Dendritic cell treated with granulocyte-macrophage colony-stimulating factor and Interleukin-4, amounts not matched to agents 40 ng/mL and 50 ng/mL, for 4 days (primary cell): ENCODE measurements around the gene GALNT17.
"Not testable (repeated sequence)": the region's sequence is repeated elsewhere in the genome, so short reads cannot be mapped to it uniquely, and the experiment has no call there.

Experiments used
- H3K27ac Mint-ChIP-seq: one replicate; pipeline ENCODE4 v1.8.0; 2022; ENCODE audit warnings: mild to moderate bottlenecking, mixed read lengths
- H3K27me3 Mint-ChIP-seq: one replicate; pipeline ENCODE4 v1.8.0; 2022; ENCODE audit warnings: mild to moderate bottlenecking, mixed read lengths
- H3K36me3 Mint-ChIP-seq: one replicate; pipeline ENCODE4 v1.8.0; 2022; ENCODE audit warnings: low read depth, mixed read lengths
- H3K4me1 Mint-ChIP-seq: one replicate; pipeline ENCODE4 v1.8.0; 2022; ENCODE audit warnings: low read depth, mixed read lengths
- H3K4me3 Mint-ChIP-seq: one replicate; pipeline ENCODE4 v1.8.0; 2022; ENCODE audit warnings: mild to moderate bottlenecking, moderate library complexity, mixed read lengths
- H3K9me3 Mint-ChIP-seq: one replicate; pipeline ENCODE4 v1.8.0; 2022; ENCODE audit warnings: mixed read lengths
- intact Hi-C: fragments of 100-400 bp; cut with micrococcal nuclease; formaldehyde crosslinking; loops from one replicate; pipeline ENCODE4 v1.15.0; 2022

GALNT17 gene

DNA sequence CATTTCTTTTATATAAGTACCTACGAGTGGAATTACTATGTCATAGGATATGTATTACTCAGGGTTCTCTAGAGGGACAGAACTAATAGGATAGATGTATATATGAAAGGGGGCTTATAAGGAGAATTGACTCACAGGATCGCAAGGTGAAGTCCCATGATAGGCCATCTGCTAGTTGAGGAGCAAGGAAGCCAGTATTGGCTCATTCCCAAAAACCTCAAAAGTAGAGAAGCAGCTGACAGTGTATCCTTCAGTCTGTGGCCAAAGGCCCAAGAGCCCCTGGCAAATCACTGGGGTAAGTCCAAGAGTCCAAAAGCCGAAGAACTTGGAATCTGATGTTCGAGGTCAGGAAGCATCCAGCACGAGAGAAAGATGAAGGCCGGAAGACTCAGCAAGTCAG, 59.8 kb downstream of the GALNT17 start:
- no peaks in the 10 kb centered on the region for H3K27me3 Mint-ChIP-seq
- intact Hi-C loops = no loop called here
- H3K9me3 Mint-ChIP-seq = peaks cover 66% of the 10 kb centered on the region
- no peak overlapping the region for H3K27ac Mint-ChIP-seq
- no peak overlapping the region for H3K4me3 Mint-ChIP-seq
- H3K36me3 Mint-ChIP-seq = no peaks in the 10 kb centered on the region
- H3K4me1 Mint-ChIP-seq = no peaks in the 10 kb centered on the region

DNA sequence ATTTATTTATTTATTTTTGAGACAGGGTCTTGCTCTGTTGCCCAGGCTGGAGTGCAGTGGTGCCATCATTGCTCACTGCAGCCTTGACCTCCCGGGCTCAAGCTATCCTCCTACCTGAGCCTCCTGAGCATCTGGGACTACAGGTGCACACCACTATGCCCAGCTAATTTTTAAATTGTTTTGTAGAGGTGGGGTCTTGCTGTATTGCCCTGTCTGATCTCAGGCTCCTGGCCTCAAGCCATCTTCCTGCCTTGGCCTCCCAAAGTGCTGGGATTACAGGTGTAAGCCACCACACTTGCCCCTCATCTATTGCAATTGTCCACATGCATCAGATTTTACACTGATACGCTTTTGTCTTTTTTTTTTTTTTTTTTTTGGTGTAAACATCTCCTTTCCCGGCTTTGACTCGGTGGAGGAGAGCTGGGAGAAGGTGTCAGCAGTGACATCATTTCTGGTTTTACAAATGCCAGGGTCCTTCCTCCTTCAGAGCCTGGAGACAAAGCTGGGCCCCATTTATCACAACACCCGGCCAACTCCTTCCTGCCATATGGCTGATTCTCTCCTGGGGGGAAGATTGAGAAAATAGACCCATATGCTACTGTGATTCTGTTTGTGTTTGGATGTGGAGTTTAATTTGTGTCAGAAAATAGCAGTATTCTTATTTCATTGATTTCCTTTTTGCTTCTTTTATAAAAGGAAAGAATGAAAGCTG, 61.3 kb downstream of the GALNT17 start:
- intact Hi-C loops = no loop called here
- no peaks in the 10 kb centered on the region for H3K36me3 Mint-ChIP-seq
- no peaks in the 10 kb centered on the region for H3K4me1 Mint-ChIP-seq
- no peaks in the 10 kb centered on the region for H3K27me3 Mint-ChIP-seq
- H3K27ac Mint-ChIP-seq = no peak overlapping the region
- no peak overlapping the region for H3K4me3 Mint-ChIP-seq
- H3K9me3 Mint-ChIP-seq = peaks cover 61% of the 10 kb centered on the region

GRCh38 chr7:71198391-71198790, 66.4 kb downstream of the GALNT17 start:
- peaks cover 31% of the 10 kb centered on the region for H3K9me3 Mint-ChIP-seq
- no peak overlapping the region for H3K27ac Mint-ChIP-seq
- H3K4me3 Mint-ChIP-seq = no peak overlapping the region
- no peaks in the 10 kb centered on the region for H3K27me3 Mint-ChIP-seq
- no peaks in the 10 kb centered on the region for H3K36me3 Mint-ChIP-seq
- intact Hi-C loops = no loop called here
- H3K4me1 Mint-ChIP-seq = no peaks in the 10 kb centered on the region

DNA sequence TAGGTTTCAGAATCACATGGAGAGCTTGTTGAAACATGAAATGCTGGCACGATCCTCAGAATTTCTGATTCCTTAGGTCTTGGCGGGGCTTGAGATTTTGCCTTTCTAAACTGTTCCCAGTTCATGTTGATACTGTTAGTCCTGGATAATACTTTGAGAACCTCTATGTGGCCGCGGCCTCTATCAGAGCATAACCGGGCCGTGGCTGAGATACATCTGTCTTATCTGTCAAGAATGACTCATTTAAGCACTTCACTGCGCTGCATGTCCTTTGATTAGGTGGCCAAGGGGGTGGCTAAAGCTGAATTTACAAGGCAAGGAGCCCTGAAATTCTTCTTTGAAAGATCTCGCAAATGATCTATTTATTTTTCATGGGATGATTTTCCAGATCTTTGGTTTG, 66.9 kb downstream of the GALNT17 start:
- Mint-ChIP-seq H3K27me3 (no peaks in the 10 kb centered on the region), H3K9me3 (peaks cover 28% of the 10 kb centered on the region), H3K36me3 (no peaks in the 10 kb centered on the region), H3K4me1 (no peaks in the 10 kb centered on the region), H3K27ac (no peak overlapping the region), H3K4me3 (no peak overlapping the region)
- intact Hi-C loops = no loop called here

DNA sequence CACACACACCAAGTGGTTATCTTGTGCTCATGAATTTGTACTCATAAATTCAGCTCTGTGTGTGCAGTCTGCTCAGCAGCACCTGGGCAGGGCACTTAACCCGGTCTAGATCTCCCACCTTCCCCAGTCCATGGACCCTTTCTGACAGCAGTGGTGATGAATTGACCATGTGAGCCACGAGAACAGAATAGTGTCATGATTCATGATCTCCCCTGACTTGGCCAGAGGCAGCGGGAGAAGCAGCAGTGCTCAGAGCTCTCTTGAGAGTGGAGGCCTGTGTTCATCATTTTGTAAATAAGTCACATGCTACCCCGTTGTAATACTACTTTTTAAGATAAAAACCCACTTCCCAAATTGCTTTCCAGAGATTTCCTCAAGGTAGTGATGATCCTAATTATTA, 74.2 kb downstream of the GALNT17 start:
- H3K9me3 Mint-ChIP-seq = peaks cover 25% of the 10 kb centered on the region
- no peaks in the 10 kb centered on the region for H3K27me3 Mint-ChIP-seq
- no peaks in the 10 kb centered on the region for H3K36me3 Mint-ChIP-seq
- intact Hi-C loops = no loop called here
- no peaks in the 10 kb centered on the region for H3K4me1 Mint-ChIP-seq
- no peak overlapping the region for H3K4me3 Mint-ChIP-seq
- no peak overlapping the region for H3K27ac Mint-ChIP-seq

- Mint-ChIP-seq H3K27ac (no peak overlapping the region), H3K4me1 (no peaks in the 10 kb centered on the region), H3K36me3 (no peaks in the 10 kb centered on the region), H3K9me3 (peaks cover 43% of the 10 kb centered on the region), H3K4me3 (no peak overlapping the region), H3K27me3 (no peaks in the 10 kb centered on the region)
- intact Hi-C loops = no loop called here
Measured at GRCh38 chr7:71208881-71209280, 76.9 kb downstream of the GALNT17 start.

- H3K4me3 Mint-ChIP-seq, H3K27ac Mint-ChIP-seq, H3K27me3 Mint-ChIP-seq, H3K4me1 Mint-ChIP-seq, intact Hi-C loops, H3K36me3 Mint-ChIP-seq: not testable (repeated sequence)
- H3K9me3 Mint-ChIP-seq = peaks cover 42% of the 10 kb centered on the region
Measured at GRCh38 chr7:71209484-71209883, 77.5 kb downstream of the GALNT17 start.

- peaks cover 43% of the 10 kb centered on the region for H3K9me3 Mint-ChIP-seq
- no peak overlapping the region for H3K27ac Mint-ChIP-seq
- intact Hi-C loops = no loop called here
- no peaks in the 10 kb centered on the region for H3K4me1 Mint-ChIP-seq
- no peak overlapping the region for H3K4me3 Mint-ChIP-seq
- H3K36me3 Mint-ChIP-seq = no peaks in the 10 kb centered on the region
- H3K27me3 Mint-ChIP-seq = no peaks in the 10 kb centered on the region
Measured at GRCh38 chr7:71210220-71210619, 78.3 kb downstream of the GALNT17 start.

- H3K27ac Mint-ChIP-seq, H3K4me3 Mint-ChIP-seq, intact Hi-C loops, H3K27me3 Mint-ChIP-seq, H3K36me3 Mint-ChIP-seq, H3K4me1 Mint-ChIP-seq: not testable (repeated sequence)
- H3K9me3 Mint-ChIP-seq = peaks cover 50% of the 10 kb centered on the region
Measured at GRCh38 chr7:71212433-71212832, 80.5 kb downstream of the GALNT17 start.

DNA sequence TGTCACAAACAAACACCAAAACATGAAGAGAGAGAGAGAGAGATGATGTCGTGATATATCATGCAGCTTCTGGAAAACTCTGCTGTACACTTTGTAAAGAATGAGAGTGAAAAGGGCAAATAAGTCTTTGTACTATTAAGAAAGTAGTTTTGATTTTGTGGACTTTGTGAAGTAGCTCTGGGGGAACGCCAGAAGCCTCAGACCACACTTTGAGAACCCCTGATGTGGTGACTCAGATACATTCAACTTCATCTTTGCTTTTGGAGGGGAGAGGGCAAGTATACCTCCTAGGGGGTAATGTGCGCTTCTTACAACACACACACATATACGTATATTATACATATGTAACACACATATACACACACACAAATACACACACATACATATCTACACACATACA, 84.3 kb downstream of the GALNT17 start:
- Mint-ChIP-seq H3K27ac (no peak overlapping the region), H3K27me3 (no peaks in the 10 kb centered on the region), H3K4me3 (no peak overlapping the region), H3K36me3 (no peaks in the 10 kb centered on the region), H3K4me1 (no peaks in the 10 kb centered on the region), H3K9me3 (peaks cover 76% of the 10 kb centered on the region)
- intact Hi-C loops = no loop called here

DNA sequence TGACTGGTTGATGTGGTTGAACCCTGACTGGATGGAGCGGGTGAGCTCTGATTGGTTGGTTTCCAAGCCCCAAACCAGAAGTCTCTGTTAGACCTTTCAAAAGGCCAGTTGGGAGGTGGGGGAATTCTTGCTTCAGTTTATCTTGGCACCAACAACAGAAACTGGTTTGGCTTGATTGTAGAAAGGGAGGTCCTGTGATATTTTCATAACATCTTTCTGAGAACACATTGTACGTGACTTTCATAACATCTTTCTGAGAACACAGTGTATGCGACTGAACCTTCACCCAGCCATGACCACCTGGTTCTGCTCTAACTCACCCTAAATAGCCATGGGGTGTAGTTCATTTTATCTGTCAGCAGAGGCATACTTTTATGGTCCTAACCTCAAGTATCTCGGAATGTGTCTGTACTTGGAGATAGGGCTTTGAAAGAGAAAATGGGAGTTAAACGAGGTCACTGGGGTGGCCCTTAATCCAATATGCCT, 88.3 kb downstream of the GALNT17 start:
- Mint-ChIP-seq H3K9me3 (peaks cover 52% of the 10 kb centered on the region), H3K4me3 (no peak overlapping the region), H3K27me3 (no peaks in the 10 kb centered on the region), H3K4me1 (no peaks in the 10 kb centered on the region), H3K36me3 (no peaks in the 10 kb centered on the region), H3K27ac (no peak overlapping the region)
- intact Hi-C loops = no loop called here

- no peaks in the 10 kb centered on the region for H3K36me3 Mint-ChIP-seq
- peaks cover 44% of the 10 kb centered on the region for H3K9me3 Mint-ChIP-seq
- intact Hi-C loops = no loop called here
- no peaks in the 10 kb centered on the region for H3K27me3 Mint-ChIP-seq
- H3K27ac Mint-ChIP-seq = no peak overlapping the region
- H3K4me3 Mint-ChIP-seq = no peak overlapping the region
- no peaks in the 10 kb centered on the region for H3K4me1 Mint-ChIP-seq
Measured at GRCh38 chr7:71221049-71221448, 89.1 kb downstream of the GALNT17 start.

DNA sequence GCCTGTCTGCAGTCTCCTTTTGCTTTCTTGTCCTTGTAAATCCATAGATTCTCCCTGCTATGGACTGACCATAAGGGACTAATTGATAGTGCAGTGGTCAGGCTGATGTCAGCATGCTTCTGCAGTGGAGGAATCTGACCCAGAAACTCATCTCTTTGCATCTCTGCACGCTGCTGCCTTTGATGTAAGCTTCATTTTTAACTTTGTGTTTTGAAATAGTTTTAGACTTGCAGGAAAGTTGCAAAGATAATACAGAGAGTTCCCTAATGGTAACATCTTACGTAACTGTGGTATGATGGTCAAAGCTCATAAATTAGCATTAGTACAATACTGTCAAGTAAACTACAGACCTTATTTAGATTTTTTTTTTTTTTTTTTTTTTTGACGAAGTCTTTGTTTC, 89.6 kb downstream of the GALNT17 start:
- Mint-ChIP-seq H3K4me1 (no peaks in the 10 kb centered on the region), H3K36me3 (no peaks in the 10 kb centered on the region), H3K9me3 (peaks cover 41% of the 10 kb centered on the region), H3K27ac (no peak overlapping the region), H3K4me3 (no peak overlapping the region), H3K27me3 (no peaks in the 10 kb centered on the region)
- intact Hi-C loops = no loop called here

DNA sequence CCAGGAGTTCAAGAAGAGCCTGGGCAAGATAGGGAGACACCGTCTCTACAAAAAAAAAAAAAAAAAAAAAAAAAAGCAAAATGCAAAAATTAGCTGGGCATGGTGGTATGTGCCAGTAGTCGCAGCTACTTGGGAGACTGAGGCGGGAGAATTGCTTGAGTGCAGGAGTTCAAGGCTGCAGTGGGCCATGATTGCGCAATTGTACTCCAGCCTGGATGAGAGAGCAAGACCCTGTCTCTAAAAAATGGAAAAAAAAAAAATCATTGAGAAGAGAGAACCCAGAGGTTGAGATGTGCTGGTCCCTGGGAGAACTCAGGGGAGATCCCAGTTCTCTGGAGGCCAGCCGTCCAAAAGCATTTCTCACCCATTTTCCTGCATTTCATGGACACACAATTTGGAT, 95.2 kb downstream of the GALNT17 start:
- H3K4me3 Mint-ChIP-seq = no peak overlapping the region
- H3K36me3 Mint-ChIP-seq = no peaks in the 10 kb centered on the region
- no peaks in the 10 kb centered on the region for H3K27me3 Mint-ChIP-seq
- H3K9me3 Mint-ChIP-seq = peaks cover 57% of the 10 kb centered on the region
- intact Hi-C loops = no loop called here
- no peak overlapping the region for H3K27ac Mint-ChIP-seq
- H3K4me1 Mint-ChIP-seq = no peaks in the 10 kb centered on the region

GRCh38 chr7:71229148-71229547, 97.2 kb downstream of the GALNT17 start:
- no peaks in the 10 kb centered on the region for H3K36me3 Mint-ChIP-seq
- H3K9me3 Mint-ChIP-seq = peaks cover 73% of the 10 kb centered on the region
- H3K4me3 Mint-ChIP-seq = no peak overlapping the region
- intact Hi-C loops = no loop called here
- no peak overlapping the region for H3K27ac Mint-ChIP-seq
- H3K4me1 Mint-ChIP-seq = no peaks in the 10 kb centered on the region
- H3K27me3 Mint-ChIP-seq = no peaks in the 10 kb centered on the region
